ENCODE data around the gene MMS19. TPM values are rescaled to one million over a fixed set of nuclear protein-coding genes. Genes with fewer than 3 reads are reported as not detected.

MMS19 gene
- total and polyA plus RNA-seq, 10 of the 15 experiments (the other 5 are each of a cell fraction or from before 2014, with no cell fraction given) = 40.2 to 112 (median 69.0) TPM

DNA sequence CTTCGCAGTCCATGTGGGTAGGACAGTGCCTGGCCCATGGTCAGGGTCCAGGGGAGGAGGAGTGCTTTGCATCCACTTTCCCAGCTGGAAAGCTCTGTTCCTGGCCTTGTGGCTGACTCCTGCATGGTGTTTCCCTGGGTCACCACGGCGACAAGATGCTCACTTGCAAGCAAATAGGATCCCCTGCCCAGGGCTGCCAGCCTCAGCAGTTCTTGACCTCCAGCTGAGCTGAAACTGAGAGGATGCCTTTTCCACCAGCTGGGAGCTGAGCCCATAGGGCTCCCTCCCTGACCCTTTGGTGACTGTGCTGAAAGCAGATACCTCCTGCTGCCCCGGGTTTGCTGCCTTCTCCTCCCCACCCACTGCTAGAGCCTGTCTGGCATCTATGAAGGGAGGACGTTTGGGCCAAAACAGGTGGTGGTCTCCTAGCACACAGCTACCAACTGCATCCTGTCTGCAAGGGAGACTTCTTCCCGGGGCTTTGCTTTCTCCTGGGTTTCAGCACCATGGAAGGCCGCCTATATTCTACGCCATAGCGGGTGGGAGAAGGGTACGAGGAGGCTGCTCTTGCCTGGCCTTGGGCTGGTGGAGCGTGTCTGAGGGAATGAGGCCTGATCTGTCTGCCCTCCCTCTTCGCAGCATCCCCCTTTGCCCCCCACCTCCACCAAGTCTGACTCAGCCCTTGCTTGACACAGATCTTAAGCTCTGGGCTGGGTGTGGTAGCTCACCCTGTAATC is 34.9 kb upstream of the MMS19 start:
- ChIA-PET RAD21 (ENCODE audit: unreplicated experiment) (interaction anchor here (1.1 to 3.1 kb wide), 2 partner anchors 20 to 126 kb away, joined by 4 to 13 read pairs; no protein-coding TSS in a partner anchor), POLR2A (no interaction called here), SMC1A (ENCODE audit: uncharacterized antibody, unreplicated experiment) (interaction anchor here (0.6 kb wide), 1 partner anchor 23 kb away, joined by 3 read pairs; no protein-coding TSS in a partner anchor), CTCF (interaction anchor here (0.7 to 4.8 kb wide), 7 partner anchors 11 to 49 kb away, joined by 3 to 62 read pairs (median 9); no protein-coding TSS in a partner anchor)
- no peak for FAIRE-seq
- Histone ChIP-seq H3K9ac (ENCODE audit: control insufficient read depth, insufficient read depth, low read length) (no peak overlapping the region), H3K4me2 (ENCODE audit: control insufficient read depth, insufficient read depth) (no peak overlapping the region), H2AFZ (ENCODE audit: control insufficient read depth, low read depth, low read length) (no peak overlapping the region), H4K20me1 (ENCODE audit: control insufficient read depth, insufficient read depth) (no peaks in the 10 kb centered on the region), H3K27me3 (replicated peaks in 1 of 2; ENCODE audit: control insufficient read depth in 2 of 2, insufficient read depth in 2 of 2, low read length in 1 of 2) (no peaks in the 10 kb centered on the region), H3K9me3 (replicated peaks; ENCODE audit: control insufficient read depth, insufficient read depth, low read length) (no peaks in the 10 kb centered on the region), H3K4me1 (ENCODE audit: control insufficient read depth, insufficient read depth, low read length) (no peaks in the 10 kb centered on the region), H3K27ac (ENCODE audit: control insufficient read depth, insufficient read depth) (no peak overlapping the region), H3K79me2 (ENCODE audit: control insufficient read depth, insufficient read depth, low read length) (no peaks in the 10 kb centered on the region), H3K4me3 (no peak overlapping the region), H3K36me3 (ENCODE audit: control insufficient read depth in 2 of 2, insufficient read depth in 2 of 2, low read length in 1 of 2) (no peaks in the 10 kb centered on the region)
- no peak for ATAC-seq
- no peak for DNase-seq (ENCODE audit: low read depth, low spot score)
- no TSS peak for BruUV-seq (replicated peaks)
- 53% methylated on average over 12 of the region's 12 CpGs for WGBS (ENCODE audit: insufficient coverage, insufficient replicate concordance, low lambda C conversion rate, missing lambda C conversion rate)
- in situ Hi-C loops (cut with MboI) (no loop called here), intact Hi-C loops (cut with micrococcal nuclease; ENCODE audit: unreplicated experiment) (no loop called here)
- TF ChIP-seq, protein P1, sequence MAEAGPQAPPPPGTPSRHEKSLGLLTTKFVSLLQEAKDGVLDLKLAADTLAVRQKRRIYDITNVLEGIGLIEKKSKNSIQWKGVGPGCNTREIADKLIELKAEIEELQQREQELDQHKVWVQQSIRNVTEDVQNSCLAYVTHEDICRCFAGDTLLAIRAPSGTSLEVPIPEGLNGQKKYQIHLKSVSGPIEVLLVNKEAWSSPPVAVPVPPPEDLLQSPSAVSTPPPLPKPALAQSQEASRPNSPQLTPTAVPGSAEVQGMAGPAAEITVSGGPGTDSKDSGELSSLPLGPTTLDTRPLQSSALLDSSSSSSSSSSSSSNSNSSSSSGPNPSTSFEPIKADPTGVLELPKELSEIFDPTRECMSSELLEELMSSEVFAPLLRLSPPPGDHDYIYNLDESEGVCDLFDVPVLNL (IDR thresholded peaks at IDR 0.05; ENCODE audit: low read depth, low read length) = no peak
- TF ChIP-seq, protein P2, sequence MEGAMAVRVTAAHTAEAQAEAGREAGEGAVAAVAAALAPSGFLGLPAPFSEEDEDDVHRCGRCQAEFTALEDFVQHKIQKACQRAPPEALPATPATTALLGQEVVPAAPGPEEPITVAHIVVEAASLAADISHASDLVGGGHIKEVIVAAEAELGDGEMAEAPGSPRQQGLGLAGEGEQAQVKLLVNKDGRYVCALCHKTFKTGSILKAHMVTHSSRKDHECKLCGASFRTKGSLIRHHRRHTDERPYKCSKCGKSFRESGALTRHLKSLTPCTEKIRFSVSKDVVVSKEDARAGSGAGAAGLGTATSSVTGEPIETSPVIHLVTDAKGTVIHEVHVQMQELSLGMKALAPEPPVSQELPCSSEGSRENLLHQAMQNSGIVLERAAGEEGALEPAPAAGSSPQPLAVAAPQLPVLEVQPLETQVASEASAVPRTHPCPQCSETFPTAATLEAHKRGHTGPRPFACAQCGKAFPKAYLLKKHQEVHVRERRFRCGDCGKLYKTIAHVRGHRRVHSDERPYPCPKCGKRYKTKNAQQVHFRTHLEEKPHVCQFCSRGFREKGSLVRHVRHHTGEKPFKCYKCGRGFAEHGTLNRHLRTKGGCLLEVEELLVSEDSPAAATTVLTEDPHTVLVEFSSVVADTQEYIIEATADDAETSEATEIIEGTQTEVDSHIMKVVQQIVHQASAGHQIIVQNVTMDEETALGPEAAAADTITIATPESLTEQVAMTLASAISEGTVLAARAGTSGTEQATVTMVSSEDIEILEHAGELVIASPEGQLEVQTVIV (IDR thresholded peaks at IDR 0.05; ENCODE audit: borderline replicate concordance, partially characterized antibody) = no peak
- no peak for TF ChIP-seq CREM (IDR thresholded peaks at IDR 0.05; ENCODE audit: low read depth)
- no peak for TF ChIP-seq SMARCA5 (IDR thresholded peaks at IDR 0.05)
- no peak for TF ChIP-seq ETV6 (conservative IDR thresholded peaks at IDR 0.05 in 1 of 2, IDR thresholded peaks at IDR 0.05 in 1 of 2; ENCODE audit: borderline replicate concordance in 1 of 2, low read depth in 1 of 2)
- TF ChIP-seq CHD1 (IDR thresholded peaks at IDR 0.05; ENCODE audit: low read depth, low read length) = no peak
- TF ChIP-seq SP1 (IDR thresholded peaks at IDR 0.05; ENCODE audit: low read depth, low read length) = no peak
- no peak for TF ChIP-seq NFIC (IDR thresholded peaks at IDR 0.05; ENCODE audit: low read depth, low read length)
- no peak for TF ChIP-seq RUNX3 (IDR thresholded peaks at IDR 0.05; ENCODE audit: low read length)
- TF ChIP-seq, protein P3, sequence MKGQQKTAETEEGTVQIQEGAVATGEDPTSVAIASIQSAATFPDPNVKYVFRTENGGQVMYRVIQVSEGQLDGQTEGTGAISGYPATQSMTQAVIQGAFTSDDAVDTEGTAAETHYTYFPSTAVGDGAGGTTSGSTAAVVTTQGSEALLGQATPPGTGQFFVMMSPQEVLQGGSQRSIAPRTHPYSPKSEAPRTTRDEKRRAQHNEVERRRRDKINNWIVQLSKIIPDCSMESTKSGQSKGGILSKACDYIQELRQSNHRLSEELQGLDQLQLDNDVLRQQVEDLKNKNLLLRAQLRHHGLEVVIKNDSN (IDR thresholded peaks at IDR 0.05; ENCODE audit: borderline replicate concordance, extremely low read length, insufficient read depth, low read depth, low read length) = no peak
